Glutamatergic neuron (in vitro differentiated cells): ENCODE measurements around the gene HTD2. TPM values are rescaled to one million over a fixed set of nuclear protein-coding genes. Genes with fewer than 3 reads are reported as not detected.

Experiments
- DNase-seq: peaks from one replicate; pipeline ENCODE4 v3.0.0; 2022
- H3K27ac Mint-ChIP-seq: one replicate; pipeline ENCODE4 v1.8.0; 2020; ENCODE audit warnings: mild to moderate bottlenecking, mixed read lengths, inconsistent platforms; ENCODE audit not compliant: unreplicated experiment
- H3K27me3 Mint-ChIP-seq: one replicate; pipeline ENCODE4 v1.8.0; 2020; ENCODE audit warnings: mild to moderate bottlenecking, moderate library complexity, mixed read lengths, inconsistent platforms; ENCODE audit not compliant: unreplicated experiment
- H3K36me3 Mint-ChIP-seq: one replicate; pipeline ENCODE4 v1.8.0; 2020; ENCODE audit warnings: mild to moderate bottlenecking, mixed read lengths, inconsistent platforms; ENCODE audit not compliant: unreplicated experiment
- H3K4me1 Mint-ChIP-seq: one replicate; pipeline ENCODE4 v1.8.0; 2020; ENCODE audit warnings: mild to moderate bottlenecking, low read depth, mixed read lengths, inconsistent platforms; ENCODE audit not compliant: unreplicated experiment
- H3K4me3 Mint-ChIP-seq: one replicate; pipeline ENCODE4 v1.8.0; 2020; ENCODE audit warnings: mild to moderate bottlenecking, mixed read lengths, inconsistent platforms; ENCODE audit not compliant: unreplicated experiment
- H3K9me3 Mint-ChIP-seq: one replicate; pipeline ENCODE4 v1.8.0; 2020; ENCODE audit warnings: mild to moderate bottlenecking, moderate library complexity, mixed read lengths, inconsistent platforms; ENCODE audit not compliant: unreplicated experiment
- CTCF ChIP-seq: fragments of 200-600 bp; sonication (generic); IDR thresholded peaks from one replicate; pipeline ENCODE4 v1.5.0; 2021; ENCODE audit not compliant: partially characterized antibody, unreplicated experiment
- total RNA-seq: library from RNA; stranded (reverse); fragmentation: NEBNext Ultra II Directional; extraction: Animal tissue kit (Norgen Biotek cat#: 25700); gene quantifications from one replicate; pipeline ENCODE4 v1.2.1, GENCODE V29; 2021; ENCODE audit not compliant: unreplicated experiment

The HTD2 gene
- total RNA-seq, 1 donor from 2014 or later = 7.4 TPM

- DNase-seq = no peak
- Mint-ChIP-seq H3K27me3 (peaks cover 1% of the 10 kb centered on the region), H3K9me3 (no peaks in the 10 kb centered on the region), H3K27ac (no peak overlapping the region), H3K4me3 (no peak overlapping the region), H3K4me1 (no peaks in the 10 kb centered on the region), H3K36me3 (no peaks in the 10 kb centered on the region)
- TF ChIP-seq CTCF = no peak
Observed at GRCh38 chr3:58347984-58348383, 41.7 kb downstream of the HTD2 start.

GRCh38 chr3:58349792-58350626 lies 43.7 kb downstream of the HTD2 start:
- Mint-ChIP-seq H3K27ac (no peak overlapping the region), H3K27me3 (peaks cover 1% of the 10 kb centered on the region), H3K4me1 (no peaks in the 10 kb centered on the region), H3K9me3 (no peaks in the 10 kb centered on the region), H3K4me3 (no peak overlapping the region), H3K36me3 (no peaks in the 10 kb centered on the region)
- DNase-seq = no peak
- no peak for TF ChIP-seq CTCF

- H3K27ac Mint-ChIP-seq = no peak overlapping the region
- H3K36me3 Mint-ChIP-seq = no peaks in the 10 kb centered on the region
- no peaks in the 10 kb centered on the region for H3K9me3 Mint-ChIP-seq
Observed at GRCh38 chr3:58350627-58351013, 44.3 kb downstream of the HTD2 start.

GRCh38 chr3:58351920-58352319 lies 45.6 kb downstream of the HTD2 start:
- no peak for TF ChIP-seq CTCF
- Mint-ChIP-seq H3K27ac (no peak overlapping the region), H3K36me3 (no peaks in the 10 kb centered on the region), H3K27me3 (peaks cover 1% of the 10 kb centered on the region), H3K4me3 (no peak overlapping the region), H3K4me1 (no peaks in the 10 kb centered on the region), H3K9me3 (no peaks in the 10 kb centered on the region)
- DNase-seq = peak; percentile 19

More at GRCh38 chr3:58350627-58351013, 44.3 kb downstream of the HTD2 start:
- DNase-seq = no peak
- no peak for TF ChIP-seq CTCF
- no peaks in the 10 kb centered on the region for H3K4me1 Mint-ChIP-seq
- H3K27me3 Mint-ChIP-seq = peaks cover 1% of the 10 kb centered on the region
- H3K4me3 Mint-ChIP-seq = no peak overlapping the region

- H3K27me3 Mint-ChIP-seq = peaks cover 1% of the 10 kb centered on the region
- no peaks in the 10 kb centered on the region for H3K36me3 Mint-ChIP-seq
- no peak for TF ChIP-seq CTCF
- no peaks in the 10 kb centered on the region for H3K9me3 Mint-ChIP-seq
- DNase-seq = no peak
- H3K27ac Mint-ChIP-seq = no peak overlapping the region
- H3K4me1 Mint-ChIP-seq = no peaks in the 10 kb centered on the region
- no peak overlapping the region for H3K4me3 Mint-ChIP-seq
Observed at GRCh38 chr3:58352626-58353025, 46.3 kb downstream of the HTD2 start.
